ENCODE data around the gene NDUFAF8.

Gene NDUFAF8

DNA sequence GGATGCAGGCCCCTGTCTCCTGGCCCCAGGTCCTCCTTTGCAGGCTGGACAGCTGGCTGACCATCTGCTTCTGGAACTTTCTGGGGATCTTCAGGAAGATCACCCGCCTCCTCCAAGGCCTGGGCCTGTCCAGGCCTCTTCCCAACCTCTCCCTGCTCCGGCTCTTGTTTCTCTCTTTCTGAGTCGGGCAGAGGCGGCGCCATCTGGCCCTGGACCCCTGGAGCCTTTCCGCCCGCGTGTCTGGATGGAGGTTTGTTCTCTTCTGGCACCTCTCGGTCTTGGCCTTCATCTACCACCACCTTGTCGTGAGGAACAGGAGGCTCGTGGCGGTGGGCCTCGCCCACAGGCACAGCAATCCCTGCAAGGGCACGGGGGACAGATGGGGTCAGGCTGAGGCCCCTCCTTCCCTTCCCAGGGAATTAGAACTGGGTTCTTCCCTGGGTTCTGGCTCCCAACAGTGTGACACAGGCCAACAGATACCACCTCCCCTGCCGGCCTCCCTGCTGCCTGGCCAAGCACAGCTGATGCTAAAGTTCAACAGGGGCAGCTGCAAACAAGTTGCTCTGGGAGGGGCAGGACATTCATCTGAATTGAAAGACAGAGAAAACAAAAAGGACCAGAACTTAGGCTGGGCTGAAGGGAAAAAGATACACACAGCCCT lies 13.3 kb downstream of the NDUFAF8 start:
- no peak for DNase-seq

DNA sequence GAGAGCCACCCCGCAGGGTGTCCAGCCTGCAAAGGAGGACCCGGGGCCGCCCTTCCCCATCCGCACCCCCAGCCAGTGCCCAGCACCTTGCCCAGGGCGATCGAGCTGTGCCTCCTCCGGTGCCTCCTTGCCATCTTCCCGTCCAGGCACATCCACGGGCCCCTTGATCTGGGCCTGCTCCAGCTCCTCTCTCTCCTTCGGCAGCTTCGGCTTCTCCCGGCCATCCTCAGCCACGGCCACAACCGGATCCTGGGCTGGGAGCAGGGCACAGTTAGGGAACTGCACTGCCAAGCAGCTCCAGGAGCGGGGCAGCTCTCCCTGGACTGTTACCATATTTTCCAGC lies 13.8 kb downstream of the NDUFAF8 start:
- no peak for DNase-seq

DNA sequence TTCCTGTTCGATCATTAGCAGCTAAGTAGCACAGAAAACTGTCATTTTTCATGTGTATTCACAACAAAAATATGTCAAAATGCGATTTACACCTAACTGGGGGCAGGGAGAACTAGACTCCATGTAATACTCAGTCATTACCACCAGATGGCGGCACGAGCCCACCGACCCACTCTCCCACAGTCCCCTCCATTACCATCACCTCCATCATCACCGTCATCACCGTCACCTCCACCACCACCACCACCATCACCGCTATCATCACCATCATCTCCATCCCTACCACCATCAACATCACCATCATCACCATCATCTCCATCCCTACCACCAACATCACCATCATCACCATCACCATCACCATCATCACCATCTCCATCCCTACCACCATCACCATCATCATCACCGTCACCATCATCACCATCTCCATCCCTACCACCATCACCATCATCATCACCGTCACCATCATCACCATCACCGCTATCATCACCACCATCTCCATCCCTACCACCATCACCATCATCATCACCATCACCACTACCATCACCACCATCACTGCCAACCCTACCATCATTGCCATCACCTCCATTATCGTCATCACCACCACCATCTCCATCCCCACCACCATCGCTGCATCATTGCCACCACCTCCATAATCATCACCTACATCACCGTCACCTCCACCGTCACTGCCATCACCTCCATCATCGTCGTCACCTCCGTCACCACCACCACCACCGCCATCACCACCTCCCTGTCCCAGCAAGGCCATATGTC lies 14.4 kb downstream of the NDUFAF8 start:
- DNase-seq, result no peak

DNA sequence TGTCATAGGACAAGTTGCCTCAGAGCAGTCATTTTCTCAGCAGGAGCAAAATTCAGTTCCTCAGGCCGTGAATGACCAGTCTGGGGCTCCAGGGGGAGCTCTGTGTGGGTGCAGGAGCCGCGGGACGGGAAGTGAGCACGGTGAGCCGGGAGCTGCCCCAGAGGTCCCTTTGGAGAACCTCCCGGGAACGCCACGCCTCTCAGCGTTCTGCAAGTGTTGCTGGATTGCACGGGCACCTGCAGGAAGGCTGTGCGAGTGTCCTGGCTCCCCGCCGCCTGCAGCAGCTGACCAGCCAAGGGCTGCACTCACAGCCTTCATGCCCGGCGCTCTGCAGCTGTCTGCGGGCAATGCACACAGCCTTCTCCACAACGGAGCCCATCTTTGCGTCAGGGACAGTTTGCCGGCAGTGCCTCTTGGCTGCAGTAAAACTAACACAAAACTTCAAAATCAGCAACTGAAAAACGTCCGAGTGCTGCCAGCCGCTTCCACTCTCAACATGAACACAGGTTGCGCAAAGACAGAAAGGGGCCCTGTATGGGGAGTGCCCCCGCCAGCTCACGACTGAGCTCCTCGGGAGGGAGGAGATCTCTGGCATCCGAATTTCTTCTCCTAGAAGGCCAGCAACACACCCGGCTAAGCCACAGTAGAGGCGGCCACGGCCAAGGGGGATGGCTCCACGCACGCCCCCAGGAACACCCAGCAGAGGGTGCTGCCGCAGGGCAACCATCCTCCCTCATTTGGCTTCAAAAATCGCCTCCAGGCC lies 16.0 kb downstream of the NDUFAF8 start:
- DNase-seq, result peak; percentile 61

DNA sequence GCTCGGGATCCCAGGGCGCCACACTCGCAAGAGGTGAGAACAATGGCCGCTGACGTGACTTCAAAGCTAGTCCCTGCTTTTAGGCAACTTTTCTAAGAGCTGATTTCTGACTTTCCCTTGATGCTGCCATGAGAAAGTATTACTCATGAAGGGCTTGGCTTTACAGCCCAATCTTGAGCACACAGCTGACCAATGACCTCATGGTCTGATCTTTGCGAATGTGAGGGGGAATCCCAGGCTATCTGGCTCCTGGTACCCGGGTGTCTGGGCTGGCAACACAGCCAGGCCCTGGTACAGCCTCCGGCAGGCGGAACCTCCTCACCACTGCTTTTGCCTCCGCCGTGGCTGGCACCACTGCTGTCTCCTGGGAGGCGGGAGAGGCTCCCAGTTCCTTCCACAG lies 17.5 kb downstream of the NDUFAF8 start:
- no peak for DNase-seq

DNA sequence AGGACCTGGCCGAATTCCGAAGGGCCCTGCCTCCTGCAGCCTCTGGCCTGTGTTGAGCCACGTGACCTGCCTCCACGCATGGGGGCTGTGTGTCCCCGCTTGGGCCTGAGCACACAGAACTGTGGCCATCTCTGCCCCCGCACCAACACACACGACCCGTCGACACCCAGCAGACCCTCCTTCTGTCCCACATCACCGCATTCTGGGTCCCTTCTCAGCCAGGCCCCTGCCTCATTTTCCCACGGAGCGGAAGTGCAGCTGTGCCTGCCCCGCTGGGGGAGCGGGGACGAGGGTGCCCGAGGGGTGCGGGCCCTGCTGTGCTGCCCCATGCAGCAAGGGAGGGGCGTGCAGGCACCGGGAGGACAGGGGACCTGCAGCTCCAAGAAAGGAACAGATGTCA lies 18.4 kb downstream of the NDUFAF8 start:
- no peak for DNase-seq

DNA sequence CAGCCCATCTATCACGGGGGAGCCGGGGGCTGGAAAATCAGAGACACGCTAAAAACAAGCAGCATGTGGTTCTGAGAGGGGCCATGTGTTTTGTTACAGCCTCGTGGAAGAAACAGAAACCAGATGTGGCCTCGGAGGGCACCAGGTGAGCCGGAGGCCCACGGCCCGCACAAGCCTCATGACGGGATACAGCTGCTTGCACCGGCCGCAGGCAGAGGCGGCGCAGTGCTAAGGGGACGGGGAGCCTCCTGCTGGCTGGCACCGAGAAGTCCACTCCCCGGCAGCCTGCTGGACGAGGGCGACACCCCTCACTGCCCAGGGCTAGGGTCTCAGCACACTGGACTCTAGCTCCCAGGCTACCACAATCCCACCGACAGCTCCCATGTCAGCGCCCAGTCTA lies 19.2 kb downstream of the NDUFAF8 start:
- DNase-seq, result peak; percentile 63

DNA sequence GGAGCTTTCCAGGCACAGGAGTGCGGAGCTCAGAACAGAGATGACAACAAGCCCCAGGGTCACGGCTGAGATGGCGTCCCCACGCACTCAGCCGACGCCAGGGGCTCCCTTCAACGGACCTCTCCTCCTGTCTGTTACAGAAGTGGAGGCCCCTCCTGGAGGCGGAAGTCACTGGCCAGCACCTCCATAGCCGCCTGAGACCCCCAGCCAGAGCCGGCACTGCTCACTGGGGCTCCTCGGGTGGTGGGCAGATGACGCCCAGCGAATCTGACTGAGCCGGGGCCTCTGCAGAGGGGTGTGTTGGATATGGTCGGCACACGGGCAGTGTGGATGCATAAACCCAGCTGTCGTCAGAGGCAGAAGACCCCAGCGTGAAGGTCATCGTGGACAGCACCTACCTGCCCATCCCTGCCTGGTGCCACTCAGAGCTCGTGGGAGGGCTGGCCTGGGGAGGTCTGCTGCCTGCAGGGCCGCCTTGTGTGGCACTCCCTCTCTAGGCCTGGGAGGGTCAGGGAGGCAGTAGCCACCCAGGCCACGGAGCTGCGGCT lies 20.0 kb downstream of the NDUFAF8 start:
- peak; percentile 17 for DNase-seq

DNA sequence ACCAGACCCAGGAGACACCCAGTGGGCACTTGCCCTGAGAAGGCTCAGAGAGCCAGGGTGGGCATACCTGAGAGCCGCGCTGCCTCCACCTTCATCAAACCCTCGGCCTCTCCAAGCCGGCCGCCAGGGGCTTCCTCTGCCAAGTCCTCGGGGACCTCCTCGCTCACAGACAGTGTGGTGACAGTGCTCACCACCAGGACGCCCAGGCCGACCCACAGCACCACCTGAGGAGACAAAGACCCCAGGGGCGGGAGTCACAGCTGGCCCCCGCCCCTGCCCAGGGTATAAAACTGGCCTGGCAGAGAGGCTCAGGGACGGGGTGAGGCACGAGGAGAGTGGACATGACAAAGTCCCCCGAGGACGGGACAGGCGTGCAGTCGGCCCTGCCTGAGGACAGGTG lies 21.1 kb downstream of the NDUFAF8 start:
- no peak for DNase-seq

DNA sequence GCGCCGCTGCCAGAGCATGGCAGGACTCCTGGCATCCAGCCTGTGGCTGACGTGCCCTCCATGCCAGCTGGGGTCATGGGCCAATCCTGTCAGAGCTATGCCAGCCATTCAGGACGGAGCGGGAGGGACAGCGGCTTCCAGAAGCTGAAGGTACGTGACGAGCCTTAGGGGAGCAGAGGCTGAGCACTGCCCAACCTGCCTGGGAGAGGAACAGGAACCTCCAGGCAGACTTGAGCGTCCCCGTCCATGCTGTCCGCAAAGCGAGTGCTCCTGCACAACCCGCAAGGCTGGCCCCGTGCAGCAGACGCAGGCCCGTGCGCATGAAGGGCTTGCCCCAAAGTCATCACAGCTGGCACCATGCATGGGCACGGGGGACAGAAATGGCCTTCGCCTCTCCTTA lies 21.5 kb downstream of the NDUFAF8 start:
- DNase-seq, result no peak

DNA sequence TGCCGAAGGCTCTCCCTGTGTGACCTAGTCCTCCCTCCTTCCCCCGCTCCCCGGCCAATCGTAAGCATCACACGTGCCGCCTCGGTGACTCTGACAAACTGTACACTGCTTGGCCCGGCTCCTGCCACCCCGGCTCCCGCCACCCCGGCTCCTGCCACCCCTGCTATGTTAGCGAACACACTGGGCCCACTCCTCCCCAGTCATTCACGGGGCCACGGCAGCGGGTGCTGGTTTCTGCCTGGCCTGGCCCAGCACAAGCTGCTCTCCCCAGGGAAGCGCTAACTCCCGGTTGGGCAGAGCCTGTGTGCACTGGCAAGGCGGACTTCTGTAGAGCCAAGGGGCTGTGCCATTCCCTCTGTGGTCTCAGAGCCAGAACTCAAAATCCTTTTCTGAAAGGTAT lies 22.0 kb downstream of the NDUFAF8 start:
- no peak for DNase-seq

DNA sequence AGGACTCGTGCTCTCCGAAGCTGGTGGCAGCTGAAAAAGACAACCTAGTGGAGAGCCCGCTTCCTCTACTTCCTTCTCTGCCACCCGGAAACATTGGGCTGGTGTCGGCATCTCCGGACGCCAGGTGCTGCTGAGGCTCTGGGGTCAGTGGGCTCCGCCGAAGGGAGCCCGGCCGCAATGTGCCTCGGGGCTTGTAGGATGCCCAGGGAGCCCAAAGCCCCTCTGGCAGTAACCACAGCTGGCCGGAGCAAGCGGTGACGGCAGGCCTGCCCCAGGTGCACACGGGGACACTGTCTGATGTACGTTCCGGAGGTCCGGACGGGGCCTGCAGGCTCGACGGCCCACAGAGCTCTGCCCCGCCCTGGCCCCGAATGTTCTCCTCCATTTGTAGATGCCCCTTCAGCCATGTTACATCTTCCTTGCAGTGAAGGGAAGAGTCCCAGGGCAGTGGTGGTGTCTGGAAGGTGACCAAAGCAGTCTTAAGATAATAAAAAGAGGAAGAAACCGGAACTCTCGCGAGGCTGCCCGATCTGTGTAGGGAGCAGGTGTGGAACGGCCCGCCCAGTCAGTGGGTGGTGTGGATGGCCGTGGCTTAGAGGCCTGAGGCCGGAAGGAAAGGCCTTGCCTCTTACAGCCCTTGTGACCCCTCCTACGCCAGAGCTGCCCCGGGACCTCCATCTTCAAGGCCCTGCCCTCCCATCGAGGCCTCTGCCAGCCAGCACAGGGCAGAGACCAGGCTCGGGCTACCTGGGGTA lies 22.6 kb downstream of the NDUFAF8 start:
- DNase-seq, result no peak

DNA sequence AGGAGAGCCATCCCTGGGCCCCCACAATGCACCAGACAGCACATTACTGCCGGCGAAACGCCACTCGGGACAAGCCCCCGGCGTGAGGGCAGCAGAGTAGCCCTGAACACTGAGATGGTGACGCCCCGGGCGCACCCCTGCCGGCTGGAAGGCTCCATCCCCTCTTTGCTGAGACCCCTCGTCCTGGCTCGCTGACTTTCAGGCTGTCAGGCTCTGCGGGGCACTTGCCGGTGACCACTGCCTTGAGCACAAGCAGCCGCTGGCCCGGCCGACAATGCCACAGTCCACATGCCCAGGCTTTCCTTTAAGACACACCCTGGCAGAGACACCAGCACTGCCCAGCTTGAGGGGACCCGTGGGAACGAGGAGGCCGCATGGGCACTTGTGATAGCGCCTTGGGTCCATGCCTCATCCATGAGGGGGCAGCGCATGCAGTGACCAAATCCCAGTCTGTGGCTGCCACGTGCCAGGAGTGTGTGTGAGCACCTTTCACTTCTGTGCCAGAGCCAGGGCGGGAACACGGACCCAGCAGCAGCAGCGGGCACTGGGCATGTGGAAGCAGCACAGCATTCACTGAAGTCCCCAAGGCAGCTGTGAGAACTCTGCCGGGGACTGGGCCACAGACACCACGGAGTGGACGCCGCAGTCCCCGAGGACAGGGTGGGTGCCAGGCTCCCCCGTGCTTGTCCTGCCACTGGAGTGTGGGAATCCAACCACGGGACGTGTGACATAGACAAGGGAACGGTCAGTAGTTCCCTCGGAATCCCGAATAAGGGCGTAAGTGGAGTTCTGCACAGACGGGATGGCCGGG lies 24.5 kb downstream of the NDUFAF8 start:
- DNase-seq, result no peak

DNA sequence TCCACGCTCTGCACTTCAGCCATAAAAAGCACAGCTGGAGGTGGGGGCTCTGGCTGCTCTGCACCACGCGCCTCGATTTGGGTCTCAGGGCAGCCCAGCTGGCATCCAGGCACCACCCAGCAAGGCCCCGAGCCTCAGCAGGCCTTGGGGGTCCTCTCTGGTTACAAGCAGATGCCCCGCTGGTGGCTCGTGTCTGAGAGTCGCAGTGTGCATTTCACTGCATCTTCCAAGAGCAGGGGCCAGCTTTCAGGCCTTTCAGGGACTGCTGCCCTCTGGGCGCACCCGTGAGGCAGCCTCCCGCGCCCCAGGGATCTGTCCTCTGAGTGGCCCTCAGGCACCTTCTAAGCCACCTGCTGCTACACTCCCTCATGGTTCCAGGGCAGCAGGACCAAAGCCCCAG lies 25.5 kb downstream of the NDUFAF8 start:
- no peak for DNase-seq

DNA sequence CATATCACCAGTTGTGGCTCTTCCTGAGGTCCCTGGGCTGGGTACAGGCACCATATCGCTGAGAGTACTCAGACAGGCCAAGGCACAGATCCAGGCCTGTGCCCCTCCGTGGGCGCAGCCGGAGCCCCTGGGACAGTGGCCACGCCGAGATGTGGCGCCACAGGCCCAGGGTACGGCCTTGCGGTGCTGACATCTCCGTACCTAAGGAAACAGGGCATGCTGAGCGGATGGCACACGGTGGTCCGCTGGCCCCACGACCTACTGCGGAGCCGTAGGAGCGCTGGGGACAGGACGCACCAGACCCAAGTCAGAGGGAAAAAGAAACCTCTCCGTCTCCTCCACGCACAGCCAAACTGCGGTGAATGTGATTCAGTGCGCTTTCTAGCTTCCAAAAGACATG lies 26.5 kb downstream of the NDUFAF8 start:
- DNase-seq, result no peak

DNA sequence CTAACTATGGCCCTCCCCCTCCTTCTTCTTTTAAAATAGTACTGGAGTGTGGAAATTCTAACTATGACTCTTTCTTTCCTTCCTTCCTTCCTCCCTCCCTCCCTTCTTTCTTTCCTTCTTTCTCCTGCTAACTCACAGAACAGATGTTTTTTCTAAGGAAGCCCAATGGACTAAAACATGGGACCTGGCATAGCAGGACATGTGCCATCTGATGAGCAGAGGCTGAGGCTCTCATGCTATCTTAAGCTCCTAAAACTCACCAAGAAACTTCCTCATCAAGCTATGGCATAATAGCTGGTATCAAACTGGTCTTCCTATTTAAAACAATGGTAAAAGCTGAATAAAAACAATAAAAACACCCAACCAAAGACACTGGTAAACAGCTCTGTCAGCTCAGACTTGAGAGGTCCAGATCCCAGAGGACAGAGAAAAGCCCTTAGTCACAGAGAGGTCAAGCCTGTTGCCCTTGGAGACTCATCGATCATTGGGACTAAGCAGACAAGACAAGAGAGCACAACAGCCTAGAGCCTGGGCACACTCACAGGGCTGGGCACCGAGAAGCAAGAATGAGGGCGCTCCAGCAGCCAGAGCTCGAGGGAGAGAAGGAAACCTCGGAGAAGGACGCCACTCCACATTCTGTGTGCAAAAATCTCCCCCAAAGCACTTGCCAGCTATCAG lies 28.4 kb downstream of the NDUFAF8 start:
- DNase-seq, result no peak

DNA sequence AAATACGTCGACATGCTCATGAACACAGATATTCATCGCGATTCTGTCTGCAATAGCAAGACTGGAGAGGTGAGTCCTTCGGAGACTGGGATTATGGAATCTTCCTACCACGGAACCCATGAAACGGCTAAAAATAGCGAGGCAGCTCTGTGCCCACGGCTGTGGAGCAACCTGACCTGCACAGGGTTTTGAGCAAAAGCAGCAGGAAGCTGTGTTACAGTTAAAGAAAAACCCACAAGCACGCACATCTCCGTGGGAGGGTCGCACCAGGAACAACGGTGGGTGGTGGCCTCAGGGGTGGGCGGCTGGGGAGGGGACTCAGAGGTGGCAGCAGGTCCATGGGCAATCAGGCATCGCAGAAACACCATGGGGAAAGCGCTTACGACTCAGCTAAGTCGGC lies 31.2 kb downstream of the NDUFAF8 start:
- DNase-seq, result no peak

DNA sequence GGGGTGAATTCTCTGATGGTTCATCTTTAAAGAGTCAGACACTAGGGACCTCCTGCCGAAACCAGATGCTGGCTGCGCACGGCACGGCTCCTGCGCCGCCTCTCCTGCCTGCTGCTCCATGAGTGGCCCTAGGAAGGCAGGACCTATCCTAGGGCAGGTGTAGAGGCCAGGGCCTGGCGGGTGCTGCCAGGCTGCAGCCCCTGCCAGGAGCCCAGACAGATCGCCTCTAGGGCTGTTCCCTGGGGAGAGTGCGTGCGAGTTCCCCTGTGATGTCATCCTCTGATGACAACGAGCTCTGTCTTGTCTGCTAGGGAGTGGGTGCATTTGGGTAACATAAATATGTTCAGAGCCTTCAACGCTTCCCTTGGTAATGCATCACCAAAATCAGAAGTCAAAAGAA lies 32.1 kb downstream of the NDUFAF8 start:
- no peak for DNase-seq

DNA sequence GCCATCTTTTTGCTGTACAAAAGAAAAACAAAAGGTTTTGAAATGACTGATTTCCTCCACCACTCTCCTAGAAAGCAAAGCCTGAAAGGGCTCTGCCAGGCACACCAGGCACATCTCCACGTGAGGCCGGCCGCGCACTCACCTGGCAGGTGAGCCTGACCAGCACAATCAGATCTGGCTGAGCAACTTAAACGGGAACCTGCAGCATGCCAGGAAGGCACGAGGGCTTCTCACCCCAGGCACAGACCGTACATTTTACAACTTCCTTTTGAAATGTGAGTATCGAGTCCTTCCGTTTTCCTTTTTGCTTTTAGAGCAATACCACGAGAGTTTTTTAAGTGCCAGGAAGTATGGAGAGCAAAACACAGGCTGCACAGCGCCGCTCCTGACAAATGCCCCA lies 33.5 kb downstream of the NDUFAF8 start:
- DNase-seq, result no peak

DNA sequence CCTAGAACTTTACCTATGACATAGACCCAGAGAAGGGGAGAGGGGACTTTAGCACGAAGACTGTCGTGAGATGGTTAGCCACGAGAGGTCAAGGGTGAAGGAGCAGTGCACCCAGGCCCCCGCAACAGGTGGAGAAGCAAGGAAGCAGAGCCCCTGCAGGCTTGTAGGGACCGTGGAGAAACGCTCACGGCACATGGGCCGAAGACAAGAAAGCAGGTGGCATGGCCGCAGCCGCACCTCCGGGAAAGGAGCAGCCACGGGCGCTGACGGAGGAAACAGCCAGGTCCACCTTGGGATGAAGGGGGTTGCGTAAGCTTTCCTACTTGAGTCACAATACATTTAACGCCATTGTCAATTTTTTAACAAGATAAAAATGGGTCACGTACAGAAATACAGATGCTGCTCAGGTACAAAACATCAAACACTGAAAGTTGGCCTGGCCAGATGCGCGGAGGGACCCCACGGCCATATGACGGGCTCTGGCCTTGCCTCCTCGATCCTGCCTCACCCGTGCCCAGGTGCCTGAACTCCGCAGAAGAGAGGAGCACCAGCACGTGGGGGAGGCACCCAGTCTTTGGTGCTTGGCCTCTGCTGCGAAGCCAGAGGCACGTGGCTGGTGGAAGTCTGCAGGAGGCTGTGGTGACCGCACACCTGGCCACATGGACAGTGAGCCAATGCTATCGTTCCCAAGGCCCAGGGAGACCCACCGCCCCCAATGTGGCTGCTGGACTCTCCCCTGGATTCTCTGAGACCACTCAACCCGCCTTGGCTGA lies 34.8 kb downstream of the NDUFAF8 start:
- no peak for DNase-seq

Data from right kidney (tissue), 1 donor.